OCI-LY1 (cell line): ENCODE data around the gene SRP14.

Experiments
- H2AFZ ChIP-seq: fragments of 200-600 bp; sonication (generic), shearing (Covaris generic); 2 replicates; pipeline ENCODE4 v1.6.0; 2014; ENCODE audit warnings: antibody characterized with exemption, mild to moderate bottlenecking, low read length
- H3F3A ChIP-seq: fragments of 200-600 bp; sonication (generic), shearing (Covaris generic); 2 replicates; pipeline ENCODE4 v1.6.0; 2014; ENCODE audit warnings: mild to moderate bottlenecking, antibody characterized with exemption, low read length, moderate library complexity; ENCODE audit not compliant: insufficient read depth
- H3K27ac ChIP-seq: fragments of 200-600 bp; sonication (generic); 2 replicates; pipeline ENCODE4 v1.5.1; 2014; ENCODE audit warnings: low read length, mixed run types, mild to moderate bottlenecking, low read depth; ENCODE audit not compliant: poor library complexity, severe bottlenecking
- H3K27me3 ChIP-seq: fragments of 200-600 bp; sonication (generic); 2 replicates; pipeline ENCODE4 v1.6.0; 2014; ENCODE audit warnings: antibody characterized with exemption, mild to moderate bottlenecking, low read length, moderate library complexity; ENCODE audit not compliant: insufficient read depth
- H3K36me3 ChIP-seq: fragments of 200-600 bp; sonication (generic); 2 replicates; pipeline ENCODE4 v1.6.1; 2014; ENCODE audit warnings: mild to moderate bottlenecking, antibody characterized with exemption, low read length, moderate library complexity, mixed read lengths; ENCODE audit not compliant: insufficient read depth
- H3K4me1 ChIP-seq: fragments of 200-600 bp; sonication (generic); 2 replicates; pipeline ENCODE4 v1.5.1; 2014; ENCODE audit warnings: mild to moderate bottlenecking, low read length, moderate library complexity; ENCODE audit not compliant: insufficient read depth, severe bottlenecking
- H3K4me2 ChIP-seq: fragments of 200-600 bp; sonication (generic), shearing (Covaris generic); 2 replicates; pipeline ENCODE4 v1.6.1; 2014; ENCODE audit warnings: low read length
- H3K4me3 ChIP-seq: fragments of 200-600 bp; sonication (generic); 2 replicates; pipeline ENCODE4 v1.5.1; 2014; ENCODE audit warnings: low read length, low read depth, mild to moderate bottlenecking, mixed read lengths; ENCODE audit not compliant: poor library complexity, severe bottlenecking
- H3K79me2 ChIP-seq: fragments of 200-600 bp; shearing (Covaris generic); 2 replicates; pipeline ENCODE4 v1.6.1; 2016; ENCODE audit warnings: mixed run types, low read length, mixed read lengths; ENCODE audit not compliant: insufficient read depth
- H3K9ac ChIP-seq: fragments of 200-600 bp; sonication (generic), shearing (Covaris generic); 2 replicates; pipeline ENCODE4 v1.6.1; 2014; ENCODE audit warnings: mild to moderate bottlenecking, low read length, mixed read lengths
- H3K9me2 ChIP-seq: fragments of 200-600 bp; sonication (generic), shearing (Covaris generic); 2 replicates; pipeline ENCODE4 v1.6.1; 2014; ENCODE audit warnings: low read depth, mild to moderate bottlenecking, low read length, mixed read lengths
- H3K9me3 ChIP-seq: fragments of 200-600 bp; shearing (Covaris generic); 2 replicates; pipeline ENCODE4 v1.6.1; 2014; ENCODE audit warnings: low read length, mixed read lengths
- H4K20me1 ChIP-seq: fragments of 200-600 bp; sonication (generic), shearing (Covaris generic); 2 replicates; pipeline ENCODE4 v1.6.0; 2016; ENCODE audit warnings: mild to moderate bottlenecking, low read length; ENCODE audit not compliant: insufficient read depth
- CTCF ChIP-seq: fragments of 200-600 bp; sonication (generic), shearing (Covaris generic); IDR thresholded peaks from 2 replicates; pipeline ENCODE4 v1.5.1; 2017; ENCODE audit warnings: mild to moderate bottlenecking, antibody characterized with exemption, low read length, moderate library complexity, mixed read lengths
- EZH2 ChIP-seq: fragments of 200-600 bp; sonication (generic), shearing (Covaris generic); IDR thresholded peaks from 2 replicates; pipeline ENCODE4 v1.8.0; 2017; ENCODE audit warnings: borderline replicate concordance, mixed run types, mild to moderate bottlenecking, antibody characterized with exemption, low read length, moderate library complexity, mixed read lengths

Gene SRP14

DNA sequence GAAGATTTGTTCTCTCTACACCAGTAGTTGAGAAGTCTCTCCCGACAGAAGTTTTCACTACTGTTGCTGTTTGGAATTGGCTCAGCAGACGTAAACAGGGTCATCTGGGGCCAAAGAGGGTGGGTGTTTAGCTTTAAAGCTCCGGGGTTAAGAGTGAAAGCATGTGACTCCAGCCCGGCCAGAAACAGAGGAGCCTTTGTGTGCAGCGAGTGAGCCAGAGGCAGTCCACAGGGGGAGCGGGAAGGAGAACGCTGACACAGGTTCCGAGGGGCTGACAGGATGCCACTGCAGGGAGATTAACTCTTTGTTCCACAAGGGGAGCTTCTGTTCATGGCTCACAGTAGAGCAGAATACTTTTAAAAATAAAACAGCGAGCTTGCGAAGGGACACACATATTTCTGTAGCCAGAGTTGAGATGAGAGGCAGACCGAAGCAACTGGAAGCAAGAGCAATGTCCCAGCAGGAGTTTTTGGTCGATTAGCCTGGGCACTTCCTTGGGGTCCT is 42.8 kb upstream of the SRP14 start:
- Histone ChIP-seq H3K9me3 (no peaks in the 10 kb centered on the region), H3F3A (0 out of 2 replicates have a peak, but pooled peaks cover 13% of the 10 kb centered on the region), H2AFZ (peak overlapping the region; percentile 93), H4K20me1 (no peaks in the 10 kb centered on the region), H3K4me2 (peak overlapping the region; percentile 66), H3K79me2 (no peaks in the 10 kb centered on the region), H3K4me1 (peaks cover 79% of the 10 kb centered on the region), H3K27ac (peak overlapping the region; percentile 92), H3K27me3 (no peaks in the 10 kb centered on the region), H3K4me3 (peak overlapping the region; percentile 25), H3K36me3 (no peaks in the 10 kb centered on the region), H3K9ac (peak overlapping the region; percentile 65), H3K9me2 (no peaks in the 10 kb centered on the region)
- TF ChIP-seq CTCF (no peak), EZH2 (no peak)

GRCh38 chr15:40080847-40081246 is 41.9 kb upstream of the SRP14 start:
- no peaks in the 10 kb centered on the region for H3K27me3 ChIP-seq
- H3K4me2 ChIP-seq = no peak overlapping the region; the same call in 1 of the 2 replicates
- H2AFZ ChIP-seq = no peak overlapping the region
- TF ChIP-seq CTCF (no peak), EZH2 (no peak)
- no peak overlapping the region for H3K4me3 ChIP-seq
- no peaks in the 10 kb centered on the region for H3K9me3 ChIP-seq
- no peaks in the 10 kb centered on the region for H3K36me3 ChIP-seq
- H3F3A ChIP-seq = 0 out of 2 replicates have a peak, but pooled peaks cover 13% of the 10 kb centered on the region
- peaks cover 83% of the 10 kb centered on the region for H3K4me1 ChIP-seq
- H3K79me2 ChIP-seq = no peaks in the 10 kb centered on the region
- H4K20me1 ChIP-seq = no peaks in the 10 kb centered on the region
- peak overlapping the region; percentile 92 for H3K27ac ChIP-seq
- H3K9ac ChIP-seq = no peak overlapping the region
- no peaks in the 10 kb centered on the region for H3K9me2 ChIP-seq

- Histone ChIP-seq H3K4me3 (no peak overlapping the region), H3K36me3 (no peaks in the 10 kb centered on the region), H3K4me2 (no peak overlapping the region), H3K79me2 (no peaks in the 10 kb centered on the region), H3K27ac (peak overlapping the region; percentile 92), H3K27me3 (no peaks in the 10 kb centered on the region), H3K9me2 (no peaks in the 10 kb centered on the region), H3K4me1 (peaks cover 85% of the 10 kb centered on the region), H2AFZ (no peak overlapping the region), H4K20me1 (no peaks in the 10 kb centered on the region), H3F3A (0 out of 2 replicates have a peak, but pooled peaks cover 13% of the 10 kb centered on the region), H3K9me3 (no peaks in the 10 kb centered on the region), H3K9ac (no peak overlapping the region)
- TF ChIP-seq EZH2 (no peak), CTCF (no peak)
Observed at GRCh38 chr15:40080104-40080503, 41.1 kb upstream of the SRP14 start.
